Activated CD4-positive, alpha-beta memory T cell treated with anti-CD3 and anti-CD28 coated beads, Interleukin-2, amount 10 ng/mL, durations not matched to agents 7 days and 5 days (primary cell): ENCODE data around the gene FUT1. TPM values are rescaled to one million over a fixed set of nuclear protein-coding genes. Genes with fewer than 3 reads are reported as not detected.
"Not testable (repeated sequence)": the region's sequence is repeated elsewhere in the genome, so short reads cannot be mapped to it uniquely, and the experiment has no call there.

Source experiments
- CTCF ChIA-PET: fragments of 350-600 bp; sonication (Branson Sonifier 250); formaldehyde crosslinking; loops from one replicate; lab custom pipeline; 2021; ENCODE audit warnings: antibody characterized with exemption, inconsistent platforms; lab: Charles Lee
- POLR2A ChIA-PET: fragments of 350-600 bp; sonication (Branson Sonifier 250); formaldehyde crosslinking; loops from one replicate; lab custom pipeline; 2021; ENCODE audit warnings: antibody characterized with exemption; lab: Charles Lee
- DNase-seq: peaks from one replicate; pipeline ENCODE4 v3.0.0-alpha.2; 2020
- H3K27ac Mint-ChIP-seq: one replicate; pipeline ENCODE4 v1.8.0; 2021; ENCODE audit warnings: mild to moderate bottlenecking, mixed read lengths
- H3K27me3 Mint-ChIP-seq: one replicate; pipeline ENCODE4 v1.8.0; 2021; ENCODE audit warnings: mixed read lengths
- H3K36me3 Mint-ChIP-seq: one replicate; pipeline ENCODE4 v1.8.0; 2021; ENCODE audit warnings: low read depth, mixed read lengths
- H3K4me1 Mint-ChIP-seq: one replicate; pipeline ENCODE4 v1.8.0; 2021; ENCODE audit warnings: mixed read lengths
- H3K4me3 Mint-ChIP-seq: one replicate; pipeline ENCODE4 v1.8.0; 2021; ENCODE audit warnings: mild to moderate bottlenecking, mixed read lengths
- H3K9me3 Mint-ChIP-seq: one replicate; pipeline ENCODE4 v1.8.0; 2021; ENCODE audit warnings: mixed read lengths
- total RNA-seq, 2 experiments: library from RNA; stranded (reverse); gene quantifications; one replicate each; pipeline ENCODE4 v1.2.3, GENCODE V29; 2021

Gene FUT1
- total RNA-seq, result under 1 TPM; 0.28 to 0.45 TPM

GRCh38 chr19:48752496-48753365 is at the start of gene FUT1:
Gene FUT1, minus strand, starts transcription at chr19:48752641. Its CDS starts 1,360 bp downstream, at chr19:48751281.
- Mint-ChIP-seq H3K9me3 (no peaks in the 10 kb centered on the region), H3K4me3 (peak within 1 kb of the TSS; percentile 62), H3K27ac (no peak within 1 kb of the TSS), H3K4me1 (peaks cover 22% of the 10 kb centered on the region), H3K36me3 (no peaks in the 10 kb centered on the region), H3K27me3 (peaks cover 26% of the 10 kb centered on the region)
- POLR2A ChIA-PET, result no interaction called here
- CTCF ChIA-PET, result interaction anchor here (0.9 kb wide), 1 partner anchor 35 kb away, joined by 3 read pairs; no protein-coding TSS in a partner anchor
- DNase-seq, result peak; percentile 50

GRCh38 chr19:48799358-48800300 is 47.2 kb upstream of the FUT1 start:
- H3K36me3 Mint-ChIP-seq, result no peaks in the 10 kb centered on the region
- H3K4me3 Mint-ChIP-seq, result no peak overlapping the region
- no peaks in the 10 kb centered on the region for H3K27me3 Mint-ChIP-seq
- ChIA-PET CTCF (no interaction called here), POLR2A (interaction anchor here (1.3 kb wide), 1 partner anchor 11 kb away, joined by 4 read pairs; the partner anchor contains the start of gene BCAT2)
- H3K27ac Mint-ChIP-seq, result no peak overlapping the region
- no peaks in the 10 kb centered on the region for H3K9me3 Mint-ChIP-seq
- no peak for DNase-seq
- H3K4me1 Mint-ChIP-seq, result peaks cover 4% of the 10 kb centered on the region

GRCh38 chr19:48798937-48799336 is 46.5 kb upstream of the FUT1 start:
- H3K27ac Mint-ChIP-seq, result no peak overlapping the region
- no peaks in the 10 kb centered on the region for H3K9me3 Mint-ChIP-seq
- H3K4me3 Mint-ChIP-seq, result no peak overlapping the region
- H3K4me1 Mint-ChIP-seq, result peaks cover 8% of the 10 kb centered on the region
- CTCF ChIA-PET, result no interaction called here
- DNase-seq, result no peak
- no peaks in the 10 kb centered on the region for H3K36me3 Mint-ChIP-seq
- no peaks in the 10 kb centered on the region for H3K27me3 Mint-ChIP-seq
- POLR2A ChIA-PET, result no interaction called here

- Mint-ChIP-seq H3K4me3 (no peak overlapping the region), H3K27ac (no peak overlapping the region), H3K4me1 (peaks cover 8% of the 10 kb centered on the region), H3K36me3 (no peaks in the 10 kb centered on the region), H3K27me3 (no peaks in the 10 kb centered on the region), H3K9me3 (no peaks in the 10 kb centered on the region)
- no peak for DNase-seq
- CTCF ChIA-PET, result interaction anchor here (0.5 kb wide), 1 partner anchor 174 kb away, joined by 3 read pairs; no protein-coding TSS in a partner anchor
- POLR2A ChIA-PET, result interaction anchor here (2.3 kb wide), 1 partner anchor 14 kb away, joined by 22 read pairs; the partner anchor contains the start of gene BCAT2
These were observed 44.7 kb upstream of the FUT1 start for GRCh38 chr19:48797103-48797502.

- Mint-ChIP-seq H3K9me3 (no peaks in the 10 kb centered on the region), H3K4me1 (peaks cover 8% of the 10 kb centered on the region), H3K36me3 (no peaks in the 10 kb centered on the region), H3K27me3 (no peaks in the 10 kb centered on the region), H3K4me3 (no peak overlapping the region), H3K27ac (no peak overlapping the region)
- CTCF ChIA-PET, result interaction anchor here (0.5 to 4.1 kb wide), 10 partner anchors 15 to 196 kb away, joined by 3 to 71 read pairs (median 8); partner anchors contain the start of genes BCAT2, GYS1, HSD17B14 and RUVBL2
- POLR2A ChIA-PET, result interaction anchor here (0.9 to 2.3 kb wide), 6 partner anchors 10 to 174 kb away, joined by 3 to 22 read pairs (median 6); partner anchors contain the start of genes BCAT2 and PPP1R15A
- no peak for DNase-seq
These were observed 44.0 kb upstream of the FUT1 start for GRCh38 chr19:48796298-48797083.

GRCh38 chr19:48795685-48796070 is 43.2 kb upstream of the FUT1 start:
- H3K27ac Mint-ChIP-seq, result peak overlapping the region; percentile 80
- H3K4me1 Mint-ChIP-seq, result peaks cover 8% of the 10 kb centered on the region
- peak overlapping the region; percentile 90 for H3K4me3 Mint-ChIP-seq
- DNase-seq, result no peak
- ChIA-PET CTCF (interaction anchor here (0.6 to 4.1 kb wide), 35 partner anchors 10 to 302 kb away, joined by 3 to 71 read pairs (median 5); partner anchors contain the start of genes BAX, BCAT2, DHDH and GYS1), POLR2A (interaction anchor here (0.6 to 2.3 kb wide), 9 partner anchors 10 to 175 kb away, joined by 3 to 22 read pairs (median 4); partner anchors contain the start of genes BCAT2, HSD17B14 and PPP1R15A)
- H3K9me3 Mint-ChIP-seq, result no peaks in the 10 kb centered on the region
- H3K27me3 Mint-ChIP-seq, result no peaks in the 10 kb centered on the region
- no peaks in the 10 kb centered on the region for H3K36me3 Mint-ChIP-seq

- ChIA-PET CTCF (interaction anchor here (0.7 to 4.1 kb wide), 34 partner anchors 9 to 303 kb away, joined by 3 to 71 read pairs (median 5); partner anchors contain the start of genes BAX, BCAT2, DHDH and GYS1), POLR2A (interaction anchor here (0.6 to 2.3 kb wide), 7 partner anchors 10 to 176 kb away, joined by 3 to 22 read pairs (median 5); partner anchors contain the start of genes BCAT2 and HSD17B14)
- no peaks in the 10 kb centered on the region for H3K9me3 Mint-ChIP-seq
- no peaks in the 10 kb centered on the region for H3K36me3 Mint-ChIP-seq
- no peaks in the 10 kb centered on the region for H3K27me3 Mint-ChIP-seq
- peak overlapping the region; percentile 90 for H3K4me3 Mint-ChIP-seq
- H3K4me1 Mint-ChIP-seq, result peaks cover 8% of the 10 kb centered on the region
- peak; percentile 89 for DNase-seq
- H3K27ac Mint-ChIP-seq, result peak overlapping the region; percentile 80
These were observed 42.7 kb upstream of the FUT1 start for GRCh38 chr19:48795055-48795684.

- CTCF ChIA-PET, result interaction anchor here (0.6 to 4.1 kb wide), 7 partner anchors 12 to 177 kb away, joined by 3 to 71 read pairs (median 20); partner anchors contain the start of genes BAX and BCAT2
- DNase-seq, result no peak
- no peaks in the 10 kb centered on the region for H3K27me3 Mint-ChIP-seq
- no peaks in the 10 kb centered on the region for H3K36me3 Mint-ChIP-seq
- no peak overlapping the region for H3K27ac Mint-ChIP-seq
- POLR2A ChIA-PET, result interaction anchor here (1.6 kb wide), 1 partner anchor 42 kb away, joined by 5 read pairs; the partner anchor contains the start of gene HSD17B14
- no peaks in the 10 kb centered on the region for H3K9me3 Mint-ChIP-seq
- H3K4me3 Mint-ChIP-seq, result peak overlapping the region; percentile 90
- peaks cover 8% of the 10 kb centered on the region for H3K4me1 Mint-ChIP-seq
These were observed 41.9 kb upstream of the FUT1 start for GRCh38 chr19:48794291-48794690.

GRCh38 chr19:48793271-48793670 is 40.8 kb upstream of the FUT1 start:
- no peak overlapping the region for H3K27ac Mint-ChIP-seq
- DNase-seq, result no peak
- no peaks in the 10 kb centered on the region for H3K27me3 Mint-ChIP-seq
- peaks cover 8% of the 10 kb centered on the region for H3K4me1 Mint-ChIP-seq
- H3K9me3 Mint-ChIP-seq, result no peaks in the 10 kb centered on the region
- no peaks in the 10 kb centered on the region for H3K36me3 Mint-ChIP-seq
- CTCF ChIA-PET, result interaction anchor here (0.9 to 4.1 kb wide), 4 partner anchors 11 to 49 kb away, joined by 3 to 71 read pairs (median 18); partner anchors contain the start of genes BCAT2 and HSD17B14
- no peak overlapping the region for H3K4me3 Mint-ChIP-seq
- POLR2A ChIA-PET, result interaction anchor here (0.6 kb wide), 1 partner anchor 47 kb away, joined by 4 read pairs; no protein-coding TSS in a partner anchor

- H3K27ac Mint-ChIP-seq, result not testable (repeated sequence)
- POLR2A ChIA-PET, result interaction anchor here (0.9 kb wide), 1 partner anchor 183 kb away, joined by 3 read pairs; no protein-coding TSS in a partner anchor
These were observed 34.9 kb upstream of the FUT1 start for GRCh38 chr19:48787331-48787730.

GRCh38 chr19:48786422-48786821 is 34.0 kb upstream of the FUT1 start:
- H3K4me3 Mint-ChIP-seq, DNase-seq, H3K4me1 Mint-ChIP-seq, POLR2A ChIA-PET, H3K27ac Mint-ChIP-seq, H3K36me3 Mint-ChIP-seq, H3K9me3 Mint-ChIP-seq: not testable (repeated sequence)
- H3K27me3 Mint-ChIP-seq, result peaks cover 14% of the 10 kb centered on the region
- CTCF ChIA-PET, result interaction anchor here (0.7 to 6.0 kb wide), 3 partner anchors 15 to 185 kb away, joined by 3 to 109 read pairs (median 22); no protein-coding TSS in a partner anchor

More at GRCh38 chr19:48787331-48787730, 34.9 kb upstream of the FUT1 start:
- not testable (repeated sequence) for H3K4me3 Mint-ChIP-seq, H3K4me1 Mint-ChIP-seq, H3K9me3 Mint-ChIP-seq, DNase-seq, H3K36me3 Mint-ChIP-seq
- H3K27me3 Mint-ChIP-seq, result peaks cover 13% of the 10 kb centered on the region
- CTCF ChIA-PET, result interaction anchor here (0.7 to 6.0 kb wide), 28 partner anchors 8 to 330 kb away, joined by 3 to 109 read pairs (median 4); partner anchors contain the start of genes CA11, GYS1, HSD17B14 and NUCB1
